HL-60 (cell line): ENCODE data around the gene TMUB1.

ENCODE experiments used
- GABPA ChIP-seq: IDR thresholded peaks from 2 replicates; pipeline ENCODE4 v1.6.1; 2012; ENCODE audit warnings: low read depth
- POLR2AphosphoS5 ChIP-seq: IDR thresholded peaks from 2 replicates; pipeline ENCODE4 v1.6.1; 2012; ENCODE audit warnings: low read depth
- SPI1 ChIP-seq: IDR thresholded peaks from 2 replicates; pipeline ENCODE4 v1.6.1; 2012; ENCODE audit warnings: low read depth, mild to moderate bottlenecking, borderline replicate concordance
- TF ChIP-seq, protein P1 (sequence below): IDR thresholded peaks from one replicate; pipeline ENCODE4 v1.5.1; 2011; ENCODE audit warnings: low read length, control low read depth, inconsistent platforms; ENCODE audit not compliant: insufficient read depth
- TF ChIP-seq, protein P2 (sequence below): IDR thresholded peaks from 2 replicates; pipeline ENCODE4 v1.6.1; 2012; ENCODE audit warnings: low read depth; ENCODE audit not compliant: insufficient replicate concordance

- TF ChIP-seq, protein P1, sequence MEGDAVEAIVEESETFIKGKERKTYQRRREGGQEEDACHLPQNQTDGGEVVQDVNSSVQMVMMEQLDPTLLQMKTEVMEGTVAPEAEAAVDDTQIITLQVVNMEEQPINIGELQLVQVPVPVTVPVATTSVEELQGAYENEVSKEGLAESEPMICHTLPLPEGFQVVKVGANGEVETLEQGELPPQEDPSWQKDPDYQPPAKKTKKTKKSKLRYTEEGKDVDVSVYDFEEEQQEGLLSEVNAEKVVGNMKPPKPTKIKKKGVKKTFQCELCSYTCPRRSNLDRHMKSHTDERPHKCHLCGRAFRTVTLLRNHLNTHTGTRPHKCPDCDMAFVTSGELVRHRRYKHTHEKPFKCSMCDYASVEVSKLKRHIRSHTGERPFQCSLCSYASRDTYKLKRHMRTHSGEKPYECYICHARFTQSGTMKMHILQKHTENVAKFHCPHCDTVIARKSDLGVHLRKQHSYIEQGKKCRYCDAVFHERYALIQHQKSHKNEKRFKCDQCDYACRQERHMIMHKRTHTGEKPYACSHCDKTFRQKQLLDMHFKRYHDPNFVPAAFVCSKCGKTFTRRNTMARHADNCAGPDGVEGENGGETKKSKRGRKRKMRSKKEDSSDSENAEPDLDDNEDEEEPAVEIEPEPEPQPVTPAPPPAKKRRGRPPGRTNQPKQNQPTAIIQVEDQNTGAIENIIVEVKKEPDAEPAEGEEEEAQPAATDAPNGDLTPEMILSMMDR, result no peak
- no peak for TF ChIP-seq POLR2AphosphoS5
- TF ChIP-seq, protein P2, sequence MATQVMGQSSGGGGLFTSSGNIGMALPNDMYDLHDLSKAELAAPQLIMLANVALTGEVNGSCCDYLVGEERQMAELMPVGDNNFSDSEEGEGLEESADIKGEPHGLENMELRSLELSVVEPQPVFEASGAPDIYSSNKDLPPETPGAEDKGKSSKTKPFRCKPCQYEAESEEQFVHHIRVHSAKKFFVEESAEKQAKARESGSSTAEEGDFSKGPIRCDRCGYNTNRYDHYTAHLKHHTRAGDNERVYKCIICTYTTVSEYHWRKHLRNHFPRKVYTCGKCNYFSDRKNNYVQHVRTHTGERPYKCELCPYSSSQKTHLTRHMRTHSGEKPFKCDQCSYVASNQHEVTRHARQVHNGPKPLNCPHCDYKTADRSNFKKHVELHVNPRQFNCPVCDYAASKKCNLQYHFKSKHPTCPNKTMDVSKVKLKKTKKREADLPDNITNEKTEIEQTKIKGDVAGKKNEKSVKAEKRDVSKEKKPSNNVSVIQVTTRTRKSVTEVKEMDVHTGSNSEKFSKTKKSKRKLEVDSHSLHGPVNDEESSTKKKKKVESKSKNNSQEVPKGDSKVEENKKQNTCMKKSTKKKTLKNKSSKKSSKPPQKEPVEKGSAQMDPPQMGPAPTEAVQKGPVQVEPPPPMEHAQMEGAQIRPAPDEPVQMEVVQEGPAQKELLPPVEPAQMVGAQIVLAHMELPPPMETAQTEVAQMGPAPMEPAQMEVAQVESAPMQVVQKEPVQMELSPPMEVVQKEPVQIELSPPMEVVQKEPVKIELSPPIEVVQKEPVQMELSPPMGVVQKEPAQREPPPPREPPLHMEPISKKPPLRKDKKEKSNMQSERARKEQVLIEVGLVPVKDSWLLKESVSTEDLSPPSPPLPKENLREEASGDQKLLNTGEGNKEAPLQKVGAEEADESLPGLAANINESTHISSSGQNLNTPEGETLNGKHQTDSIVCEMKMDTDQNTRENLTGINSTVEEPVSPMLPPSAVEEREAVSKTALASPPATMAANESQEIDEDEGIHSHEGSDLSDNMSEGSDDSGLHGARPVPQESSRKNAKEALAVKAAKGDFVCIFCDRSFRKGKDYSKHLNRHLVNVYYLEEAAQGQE, result no peak
- TF ChIP-seq GABPA, result no peak
- TF ChIP-seq SPI1, result no peak
Measured at GRCh38 chr7:151085329-151085690, 2.0 kb upstream of the TMUB1 start.
